Astrocyte of the spinal cord (primary cell): Measurements from ENCODE around the gene MFSD6L.

Source experiments
- DNase-seq: peaks from one replicate; pipeline ENCODE4 v3.0.0; 2011; ENCODE audit warnings: low read depth, low spot score
- H3K4me3 ChIP-seq: 2 replicates; pipeline ENCODE4 v1.5.1; 2011; ENCODE audit warnings: low read depth, mild to moderate bottlenecking, low read length, moderate library complexity
- in situ Hi-C: cut with HindIII; loops from 2 replicates; pipeline ENCODE4 v1.10.0; 2017; ENCODE audit warnings: low sequenced_read_pairs
- TF ChIP-seq, protein P1 (sequence below): IDR thresholded peaks from 2 replicates; pipeline ENCODE4 v1.5.1; 2012; ENCODE audit warnings: low read depth, mild to moderate bottlenecking, low read length, inconsistent platforms

The MFSD6L gene

DNA sequence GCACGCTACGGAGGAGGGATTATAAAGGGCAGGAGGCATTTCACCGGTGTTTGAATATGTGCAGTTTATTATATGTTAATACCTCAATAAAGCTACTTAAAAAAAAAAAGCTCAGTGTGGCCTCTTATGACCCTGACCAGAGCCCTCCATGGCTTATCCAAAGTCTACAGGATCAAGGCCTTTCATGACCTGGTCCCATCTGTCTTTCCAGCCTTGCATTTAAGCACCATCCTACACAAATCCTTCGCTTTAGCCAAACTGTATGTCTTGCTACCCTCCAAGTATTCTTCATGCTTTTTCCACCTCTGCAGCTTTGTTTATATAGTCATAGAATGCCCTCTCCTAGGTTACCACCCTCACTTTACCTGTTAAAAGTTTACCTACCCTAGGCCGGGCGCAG, 6.5 kb downstream of the MFSD6L start:
- no peak for DNase-seq
- no peak overlapping the region for H3K4me3 ChIP-seq
- TF ChIP-seq, protein P1, sequence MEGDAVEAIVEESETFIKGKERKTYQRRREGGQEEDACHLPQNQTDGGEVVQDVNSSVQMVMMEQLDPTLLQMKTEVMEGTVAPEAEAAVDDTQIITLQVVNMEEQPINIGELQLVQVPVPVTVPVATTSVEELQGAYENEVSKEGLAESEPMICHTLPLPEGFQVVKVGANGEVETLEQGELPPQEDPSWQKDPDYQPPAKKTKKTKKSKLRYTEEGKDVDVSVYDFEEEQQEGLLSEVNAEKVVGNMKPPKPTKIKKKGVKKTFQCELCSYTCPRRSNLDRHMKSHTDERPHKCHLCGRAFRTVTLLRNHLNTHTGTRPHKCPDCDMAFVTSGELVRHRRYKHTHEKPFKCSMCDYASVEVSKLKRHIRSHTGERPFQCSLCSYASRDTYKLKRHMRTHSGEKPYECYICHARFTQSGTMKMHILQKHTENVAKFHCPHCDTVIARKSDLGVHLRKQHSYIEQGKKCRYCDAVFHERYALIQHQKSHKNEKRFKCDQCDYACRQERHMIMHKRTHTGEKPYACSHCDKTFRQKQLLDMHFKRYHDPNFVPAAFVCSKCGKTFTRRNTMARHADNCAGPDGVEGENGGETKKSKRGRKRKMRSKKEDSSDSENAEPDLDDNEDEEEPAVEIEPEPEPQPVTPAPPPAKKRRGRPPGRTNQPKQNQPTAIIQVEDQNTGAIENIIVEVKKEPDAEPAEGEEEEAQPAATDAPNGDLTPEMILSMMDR: no peak
- in situ Hi-C loops: no loop called here

DNA sequence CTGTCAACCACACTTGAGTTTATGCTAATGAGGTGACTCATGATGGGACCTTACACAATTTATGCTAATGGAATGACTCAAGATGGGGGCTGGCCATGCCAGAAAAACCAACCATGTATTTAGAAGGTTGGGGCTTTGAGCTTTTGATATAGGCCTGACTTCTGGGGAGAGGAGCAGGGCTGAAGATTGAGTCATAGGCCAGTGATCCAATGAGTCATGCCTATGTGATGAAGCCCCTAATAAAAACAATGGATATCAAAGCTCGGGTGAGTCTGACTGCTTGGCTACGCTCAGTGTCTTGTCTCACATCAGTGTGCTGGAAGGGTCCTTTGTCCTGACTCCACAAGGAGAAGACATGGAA, 7.3 kb downstream of the MFSD6L start:
- peak; percentile 52 for DNase-seq
- in situ Hi-C loops: no loop called here
- no peak overlapping the region for H3K4me3 ChIP-seq
- TF ChIP-seq, protein P1: no peak

DNA sequence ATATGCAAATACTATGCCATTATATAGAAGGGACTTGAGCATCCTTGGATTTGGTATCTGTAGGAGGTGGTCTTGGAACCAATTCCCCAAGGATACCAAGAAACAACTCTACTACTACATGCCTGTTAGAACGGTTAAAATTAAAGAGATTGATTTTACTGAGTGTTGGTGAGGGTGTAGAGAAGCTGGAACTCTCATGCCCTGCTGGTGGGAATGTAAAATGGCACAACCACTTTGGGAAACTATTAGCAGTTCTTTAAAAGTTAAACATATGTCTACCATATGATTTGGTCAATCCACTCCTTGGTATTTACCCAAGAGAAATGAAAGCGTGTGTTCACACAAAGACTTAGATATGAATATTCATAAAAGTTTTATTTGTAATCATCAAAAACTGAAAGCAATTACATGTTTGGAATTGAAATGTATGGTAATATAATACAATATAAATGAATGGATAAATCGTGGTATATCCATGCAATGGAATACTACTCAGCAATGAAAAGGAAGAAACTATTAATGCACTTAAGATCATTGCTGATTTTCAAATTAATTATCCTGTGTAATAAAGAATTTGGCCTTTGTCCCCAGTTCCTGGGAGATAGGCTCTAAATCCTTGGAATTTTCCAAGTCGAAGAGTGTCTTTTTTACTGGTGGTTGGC, 7.8 kb downstream of the MFSD6L start:
- no peak for DNase-seq
- in situ Hi-C loops: no loop called here
- H3K4me3 ChIP-seq: no peak overlapping the region
- TF ChIP-seq, protein P1: peak; percentile 5

DNA sequence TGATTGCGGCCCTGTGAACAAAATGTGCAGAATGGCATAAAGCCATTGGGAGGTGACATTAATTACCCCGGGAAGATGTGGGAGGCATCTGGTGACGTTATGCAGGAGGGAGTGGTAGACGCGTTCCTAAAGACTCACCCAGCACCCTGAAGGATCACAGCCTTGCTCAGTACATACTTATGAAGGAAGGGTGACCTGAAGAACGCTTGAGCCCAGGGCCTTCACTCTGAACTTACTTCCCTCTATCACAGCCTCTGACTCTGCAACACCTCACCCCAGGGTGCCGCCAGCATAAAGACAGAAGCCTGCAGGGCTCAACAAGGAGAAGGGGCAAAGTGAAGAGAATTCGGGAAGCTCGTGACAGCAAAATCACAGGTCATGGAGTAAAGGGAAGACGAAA, 9.4 kb downstream of the MFSD6L start:
- no peak overlapping the region for H3K4me3 ChIP-seq
- DNase-seq: no peak
- in situ Hi-C loops: no loop called here
- TF ChIP-seq, protein P1: no peak

DNA sequence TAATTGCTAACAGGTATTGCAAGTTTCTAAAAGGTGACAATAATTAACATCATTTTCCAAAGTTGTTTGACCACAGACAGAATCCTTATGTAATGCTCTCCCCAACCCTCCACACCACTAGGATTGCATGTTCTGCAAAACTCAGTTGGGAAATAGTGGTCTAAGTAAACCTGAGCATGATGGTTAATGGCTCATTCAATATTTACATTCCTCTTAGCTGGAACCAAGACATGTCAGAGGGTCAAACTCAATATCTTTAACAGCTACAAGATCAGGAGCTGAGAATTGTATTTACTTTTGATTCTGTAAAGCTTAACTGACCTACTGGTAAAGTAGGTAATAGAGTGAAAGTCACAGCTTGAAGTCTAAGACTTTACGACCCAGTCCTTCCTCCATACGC, 10.2 kb downstream of the MFSD6L start:
- in situ Hi-C loops: no loop called here

DNA sequence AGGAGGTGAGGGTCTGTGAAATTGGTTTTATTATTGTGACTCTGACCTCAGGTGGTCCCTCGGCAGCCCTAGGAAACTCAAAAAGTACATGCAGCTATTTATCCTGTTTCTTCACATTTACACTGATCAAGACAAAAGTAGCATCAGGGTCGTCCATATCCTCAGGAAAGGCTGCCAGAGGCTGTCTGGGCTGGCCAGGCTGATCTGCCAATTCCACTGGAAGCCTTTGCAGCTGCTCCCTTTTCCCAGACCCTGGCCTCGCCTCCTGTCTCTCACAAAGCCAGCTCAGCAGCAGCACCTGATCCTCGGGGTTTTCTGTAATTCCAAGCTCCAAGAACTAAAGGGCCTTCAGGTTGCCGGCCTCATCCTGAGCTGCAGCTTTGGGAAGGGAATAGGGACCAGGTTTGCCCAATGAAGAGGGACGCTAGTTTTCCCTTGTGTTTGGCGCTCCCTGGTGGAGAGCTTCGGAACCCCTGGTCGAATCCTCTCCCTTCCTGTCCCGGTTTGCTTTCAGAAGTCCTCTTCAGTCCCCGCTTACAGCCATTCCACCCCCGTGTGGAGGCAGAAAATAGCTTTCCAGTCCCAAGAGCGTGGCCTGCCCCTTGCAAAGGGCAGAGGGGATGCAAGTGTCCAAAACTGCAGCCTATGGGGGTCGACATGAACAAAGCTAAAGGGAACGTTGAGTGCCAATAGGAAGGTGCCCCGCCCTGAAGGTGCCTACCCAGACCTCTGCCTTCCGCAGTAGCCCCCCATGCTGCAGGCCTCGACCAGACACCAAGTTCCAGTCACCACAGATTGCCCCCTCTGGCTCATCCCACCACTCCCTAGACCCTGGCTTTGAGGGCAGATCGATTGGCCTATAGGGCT, 13.4 kb downstream of the MFSD6L start:
- no peak overlapping the region for H3K4me3 ChIP-seq
- TF ChIP-seq, protein P1: peak; percentile 86
- in situ Hi-C loops: no loop called here
- peak; percentile 43 for DNase-seq

More for the DNA sequence above, 10.2 kb downstream of the MFSD6L start:
- TF ChIP-seq, protein P1: no peak
- no peak for DNase-seq
- no peak overlapping the region for H3K4me3 ChIP-seq
